Brain microvascular endothelial cell (primary cell): ENCODE results near the gene MYO3B.

Source experiments
- DNase-seq: peaks from one replicate; pipeline ENCODE4 v3.0.0-alpha.2; 2020
- H3K27ac ChIP-seq: fragments of 250-450 bp; sonication (Bioruptor Pico); 2 replicates; pipeline ENCODE4 v1.5.1; 2020; ENCODE audit warnings: mild to moderate bottlenecking, moderate library complexity
- H3K27me3 ChIP-seq: fragments of 250-450 bp; sonication (Bioruptor Pico); replicated peaks from 2 replicates; pipeline ENCODE4 v1.5.1; 2020; ENCODE audit warnings: mild to moderate bottlenecking
- H3K36me3 ChIP-seq: fragments of 250-450 bp; sonication (Bioruptor Pico); replicated peaks from 2 replicates; pipeline ENCODE4 v1.5.1; 2020; ENCODE audit warnings: mild to moderate bottlenecking
- H3K4me3 ChIP-seq: 2 replicates; pipeline ENCODE4 v1.5.1; 2011; ENCODE audit warnings: low read depth, mild to moderate bottlenecking, control low read depth, low read length, moderate library complexity
- CTCF ChIP-seq: IDR thresholded peaks from 2 replicates; pipeline ENCODE4 v1.5.1; 2011; ENCODE audit warnings: low read depth, mild to moderate bottlenecking, moderate library complexity, low read length, control low read depth, inconsistent platforms; ENCODE audit errors: missing control alignments
- in situ Hi-C: cut with HindIII; loops from 2 replicates; pipeline ENCODE4 v1.10.0; 2017; ENCODE audit warnings: low sequenced_read_pairs, low pct_ligation_motif_present

The MYO3B gene

GRCh38 chr2:170156592-170156991 is 21.4 kb upstream of the MYO3B start:
- Histone ChIP-seq H3K36me3 (no peaks in the 10 kb centered on the region), H3K4me3 (no peak overlapping the region), H3K27me3 (no peaks in the 10 kb centered on the region), H3K27ac (no peak overlapping the region)
- DNase-seq: no peak
- TF ChIP-seq CTCF: no peak
- in situ Hi-C loops: no loop called here

GRCh38 chr2:170157025-170157684 is 20.8 kb upstream of the MYO3B start:
- in situ Hi-C loops: no loop called here
- Histone ChIP-seq H3K36me3 (no peaks in the 10 kb centered on the region), H3K27ac (no peak overlapping the region), H3K27me3 (no peaks in the 10 kb centered on the region), H3K4me3 (no peak overlapping the region)
- no peak for TF ChIP-seq CTCF
- peak; percentile 45 for DNase-seq

GRCh38 chr2:170159060-170159459 is 18.9 kb upstream of the MYO3B start:
- no peak for TF ChIP-seq CTCF
- in situ Hi-C loops: no loop called here
- Histone ChIP-seq H3K27ac (no peak overlapping the region), H3K36me3 (no peaks in the 10 kb centered on the region), H3K4me3 (no peak overlapping the region), H3K27me3 (no peaks in the 10 kb centered on the region)
- DNase-seq: no peak

- no peak for DNase-seq
- Histone ChIP-seq H3K27ac (no peak overlapping the region), H3K27me3 (no peaks in the 10 kb centered on the region), H3K4me3 (no peak overlapping the region), H3K36me3 (no peaks in the 10 kb centered on the region)
- in situ Hi-C loops: no loop called here
- TF ChIP-seq CTCF: no peak
These were observed 16.3 kb upstream of the MYO3B start for GRCh38 chr2:170161516-170162270.

- no peak for TF ChIP-seq CTCF
- no peaks in the 10 kb centered on the region for H3K27me3 ChIP-seq
- no peak overlapping the region for H3K4me3 ChIP-seq
- no peak overlapping the region for H3K27ac ChIP-seq
- H3K36me3 ChIP-seq: no peaks in the 10 kb centered on the region
- in situ Hi-C loops: no loop called here
- no peak for DNase-seq
These were observed 15.7 kb upstream of the MYO3B start for GRCh38 chr2:170162271-170162632.
